ENCODE results near the gene RHOXF2B.
"Not testable (repeated sequence)": the region's sequence is repeated elsewhere in the genome, so short reads cannot be mapped to it uniquely, and the experiment has no call there.

RHOXF2B gene

DNA sequence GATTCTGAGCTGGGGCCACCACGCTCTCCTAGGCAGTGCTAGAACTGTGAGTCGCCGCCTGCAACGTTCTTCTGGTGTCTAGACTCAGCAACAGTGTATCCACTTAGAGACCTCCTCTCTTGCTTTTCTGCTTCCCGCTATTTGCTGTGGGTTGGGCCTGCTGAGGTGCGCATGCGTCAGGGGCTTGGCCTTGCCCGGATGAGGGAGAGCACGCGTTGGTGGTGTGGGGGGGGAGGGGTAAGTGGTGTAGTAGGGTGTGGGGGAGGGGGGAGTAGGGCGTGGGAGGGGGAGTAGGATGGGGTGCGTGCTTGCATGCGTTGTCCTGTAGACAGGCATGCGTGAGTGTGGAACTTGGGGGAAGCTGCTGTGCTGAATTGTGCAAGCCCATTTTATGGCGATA is at the start of gene RHOXF2B:
TSS of gene RHOXF2B (minus strand) at position 101 of the 400 bp plus-strand sequence. CDS start 138 bp downstream, outside the sequence.
- not testable (repeated sequence) for DNase-seq

DNA sequence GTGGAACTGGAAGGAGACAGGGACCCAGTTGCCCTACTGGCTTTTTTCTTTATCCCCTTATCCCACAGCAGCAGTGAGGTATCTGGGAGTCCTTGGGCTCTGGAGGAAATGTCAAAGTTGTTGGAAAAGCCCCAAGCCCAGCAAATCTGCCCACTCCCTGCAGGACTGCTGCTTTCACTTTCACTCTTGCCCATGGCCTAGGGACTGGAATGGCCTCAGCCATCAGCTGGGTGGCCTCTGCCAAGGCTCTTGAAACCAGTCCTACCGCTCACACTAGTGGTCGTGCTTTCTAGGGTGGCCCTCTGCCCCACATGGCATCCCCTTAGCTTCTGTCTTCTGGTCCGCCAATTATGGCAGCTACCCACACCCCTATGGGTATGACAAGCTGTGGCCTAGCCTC is 48.0 kb upstream of the RHOXF2B start:
- no peak for DNase-seq

DNA sequence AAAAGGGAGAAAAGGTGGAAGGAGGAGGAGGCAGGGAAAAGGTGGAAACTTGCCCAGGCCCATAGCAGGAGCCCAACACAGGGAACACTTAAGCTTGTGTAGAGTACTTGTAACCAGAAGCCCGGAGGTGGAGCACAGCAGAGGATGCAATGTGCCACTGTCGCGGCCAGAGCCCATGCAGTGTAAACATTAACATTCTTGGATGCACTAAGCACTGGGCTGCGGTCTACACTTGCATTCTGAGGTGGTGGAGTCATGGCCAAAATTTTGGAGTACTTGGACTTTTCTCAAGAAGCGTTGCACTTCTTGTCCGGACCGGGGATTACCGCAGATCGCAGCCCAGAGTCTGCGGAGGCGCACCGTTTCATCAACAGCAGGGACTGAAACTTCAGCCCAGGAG is 42.7 kb upstream of the RHOXF2B start:
- no peak for DNase-seq

DNA sequence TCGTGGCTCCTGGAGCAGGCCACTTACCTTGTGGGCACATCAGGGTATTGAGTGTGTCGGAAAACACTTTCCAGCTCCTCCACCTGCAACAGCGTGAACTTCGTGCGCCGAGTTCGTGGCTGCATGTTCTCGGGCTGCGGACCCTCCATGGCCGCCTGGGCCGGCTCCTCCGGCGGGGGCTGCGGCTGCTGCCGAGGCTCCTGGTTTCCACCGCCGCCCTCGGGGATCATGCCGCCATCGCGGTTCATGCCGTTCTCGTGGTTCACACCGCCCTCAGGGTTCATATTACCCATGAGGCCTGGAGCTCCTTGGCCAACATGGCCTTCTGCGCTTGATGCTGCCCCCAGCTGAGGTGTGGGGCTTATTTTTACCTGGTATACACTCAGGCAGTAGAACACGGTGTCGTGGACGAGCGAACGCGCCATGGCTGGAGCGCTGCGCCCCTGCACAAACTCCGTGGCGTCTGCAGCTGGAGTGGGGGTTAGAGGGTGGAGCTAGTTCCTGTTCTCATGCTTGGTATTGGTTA is 38.0 kb upstream of the RHOXF2B start, which contains the start of gene RHOXF1:
TSS of gene RHOXF1 (minus strand) at position 476 of the 526 bp plus-strand sequence. CDS start at position 425, 51 bp downstream.
- no peak for DNase-seq

DNA sequence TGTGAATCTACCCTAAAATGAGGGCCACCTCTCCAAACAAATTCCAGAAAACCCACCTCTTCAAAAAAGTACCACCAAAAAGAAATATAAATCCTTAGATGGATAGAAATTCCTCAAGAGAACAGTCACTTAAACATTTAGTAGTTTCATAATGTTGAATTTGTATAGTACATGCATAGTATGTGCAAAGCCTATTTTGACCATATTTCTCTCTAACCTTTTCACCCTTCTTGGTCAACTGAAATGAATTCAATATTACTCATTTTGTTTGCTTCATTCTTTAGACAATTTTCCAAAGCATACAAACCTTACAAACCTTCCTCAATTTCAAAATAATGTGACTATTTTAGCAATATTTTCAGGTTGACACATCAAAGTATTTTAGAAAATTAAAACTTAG is 34.1 kb upstream of the RHOXF2B start:
- no peak for DNase-seq

DNA sequence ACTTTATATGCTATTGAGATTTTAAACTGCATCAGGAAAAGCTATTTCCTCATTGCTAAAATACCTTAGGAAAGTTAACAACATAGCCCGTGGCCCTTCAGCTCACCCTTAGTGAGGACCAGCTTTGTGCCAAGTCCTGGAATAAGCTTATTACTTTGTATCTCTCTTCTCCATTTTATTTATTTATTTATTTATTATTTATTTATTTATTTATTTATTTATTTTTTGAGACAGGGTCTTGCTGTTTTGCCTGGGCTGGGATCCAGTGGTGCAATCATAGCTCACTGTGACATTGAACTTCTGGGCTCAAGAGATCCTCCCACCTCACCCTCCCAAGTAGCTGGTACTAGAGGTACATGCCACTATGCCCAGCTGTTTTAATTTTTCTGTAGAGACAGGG is 31.9 kb upstream of the RHOXF2B start:
- DNase-seq: no peak

DNA sequence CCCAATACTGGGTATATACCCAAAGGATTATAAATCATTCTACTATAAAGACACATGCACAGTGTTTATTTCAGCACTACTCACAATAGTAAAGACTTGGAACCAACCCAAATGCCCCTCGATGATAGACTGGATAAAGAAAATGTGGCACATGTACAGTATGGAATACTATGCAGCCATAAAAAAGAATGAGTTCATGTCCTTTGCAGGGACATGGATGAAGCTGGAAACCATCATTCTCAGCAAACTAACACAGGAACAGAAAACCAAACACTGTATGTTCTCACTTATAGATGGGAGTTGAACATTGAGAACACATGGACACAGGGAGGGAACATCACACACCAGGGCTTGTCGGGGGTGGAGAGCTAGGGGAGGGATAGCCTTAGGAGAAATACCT is 27.2 kb upstream of the RHOXF2B start:
- DNase-seq: not testable (repeated sequence)

DNA sequence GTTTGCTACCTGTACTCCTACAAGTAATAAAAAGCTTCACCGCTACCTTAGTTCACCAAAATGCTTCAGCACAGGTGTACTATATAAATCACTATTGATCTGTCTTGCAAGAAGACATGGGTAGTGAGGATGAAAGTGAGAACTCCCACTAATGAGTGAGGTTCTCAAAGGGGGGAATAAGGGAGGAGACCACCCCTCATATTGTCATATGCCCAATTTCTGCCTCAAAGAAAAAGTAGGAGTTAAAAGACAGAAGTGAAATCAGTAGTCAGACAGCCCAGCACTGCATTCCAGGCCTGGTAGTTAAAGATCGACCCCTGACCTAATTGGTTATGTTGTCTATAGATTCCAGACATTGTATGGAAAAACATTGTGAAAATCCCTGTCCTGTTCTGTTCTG is 23.6 kb upstream of the RHOXF2B start:
- not testable (repeated sequence) for DNase-seq

DNA sequence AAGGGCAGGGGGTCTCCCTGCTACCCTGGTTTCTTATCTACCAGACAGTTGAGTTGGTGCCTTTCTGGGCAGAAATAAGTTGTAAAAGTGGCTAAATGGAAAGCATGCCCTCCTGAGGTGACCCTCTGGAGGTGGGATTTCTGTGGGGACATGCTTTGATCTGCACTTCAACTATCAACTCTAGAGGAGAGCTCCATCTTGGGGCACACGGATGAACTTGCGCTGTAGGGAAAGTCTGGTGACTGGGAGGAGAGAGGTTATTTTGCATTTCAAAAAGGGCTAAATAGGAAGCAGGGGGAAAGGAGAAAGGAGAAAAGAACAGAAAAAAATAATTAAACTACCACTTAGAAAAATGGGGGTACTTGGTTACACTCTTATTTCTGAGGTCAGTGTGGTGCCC is 12.7 kb upstream of the RHOXF2B start:
- no peak for DNase-seq

DNA sequence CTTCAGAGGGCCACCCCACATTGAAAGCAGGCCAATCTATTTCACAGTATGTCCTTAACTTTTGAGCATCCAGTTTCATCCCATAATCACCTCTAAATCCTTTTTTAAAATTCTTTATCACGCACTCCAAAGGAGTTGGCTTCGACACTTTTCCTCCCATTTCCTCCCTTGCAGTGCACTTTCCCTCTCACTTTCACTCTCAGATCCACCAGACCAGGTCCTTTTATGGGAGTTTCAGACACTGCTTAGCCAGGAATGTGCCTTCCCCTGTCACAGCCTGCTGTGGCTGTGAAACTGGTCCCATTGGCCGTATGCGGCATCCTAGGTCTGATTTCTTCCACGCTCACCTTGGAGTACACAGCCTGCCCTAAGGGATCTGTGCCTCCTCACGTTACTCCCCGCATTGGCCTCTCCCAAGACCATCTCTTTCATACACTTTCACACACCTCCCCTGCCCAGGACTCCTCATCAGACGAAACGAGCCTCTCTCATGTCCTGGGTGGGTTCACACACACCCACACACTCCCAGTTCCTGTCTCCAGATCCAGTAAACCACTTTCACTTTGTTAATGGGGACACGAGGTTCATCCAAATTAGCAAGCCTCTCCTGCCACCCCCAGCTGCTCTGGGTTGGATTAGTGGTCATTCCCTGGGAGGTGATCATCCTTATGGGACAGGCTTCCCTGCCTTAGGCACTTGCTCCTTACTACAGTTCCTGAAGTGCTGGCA is 10.0 kb upstream of the RHOXF2B start:
- no peak for DNase-seq

DNA sequence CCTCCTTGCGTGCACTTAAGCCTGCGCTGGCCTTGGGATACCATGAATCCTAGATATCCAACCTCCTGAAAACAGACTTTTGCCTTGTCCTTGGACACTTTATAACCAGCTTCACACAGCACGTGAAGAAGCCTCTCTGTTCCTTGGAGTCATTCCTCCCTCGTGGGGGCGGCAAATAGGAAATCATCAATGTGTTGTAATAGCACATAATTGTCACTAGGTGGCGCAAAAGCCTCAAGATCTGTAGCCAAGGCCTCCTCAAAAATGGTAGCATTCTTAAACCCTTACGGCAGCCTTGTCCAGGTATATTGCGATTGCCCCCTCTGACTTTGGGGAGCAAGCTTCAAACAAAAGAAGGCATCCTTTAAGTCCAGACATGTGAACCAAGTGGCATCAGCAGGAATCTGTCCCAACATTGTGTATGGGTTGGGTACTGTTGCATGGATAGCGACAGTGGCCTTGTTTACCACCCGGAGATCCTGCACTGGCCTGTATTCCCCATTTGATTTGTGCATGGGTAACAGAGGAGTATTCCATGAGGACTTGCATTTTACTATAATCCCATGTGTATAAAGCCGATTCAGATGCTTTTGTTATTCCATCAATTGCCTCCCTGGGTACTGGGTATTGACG is 8.2 kb upstream of the RHOXF2B start:
- DNase-seq: not testable (repeated sequence)

DNA sequence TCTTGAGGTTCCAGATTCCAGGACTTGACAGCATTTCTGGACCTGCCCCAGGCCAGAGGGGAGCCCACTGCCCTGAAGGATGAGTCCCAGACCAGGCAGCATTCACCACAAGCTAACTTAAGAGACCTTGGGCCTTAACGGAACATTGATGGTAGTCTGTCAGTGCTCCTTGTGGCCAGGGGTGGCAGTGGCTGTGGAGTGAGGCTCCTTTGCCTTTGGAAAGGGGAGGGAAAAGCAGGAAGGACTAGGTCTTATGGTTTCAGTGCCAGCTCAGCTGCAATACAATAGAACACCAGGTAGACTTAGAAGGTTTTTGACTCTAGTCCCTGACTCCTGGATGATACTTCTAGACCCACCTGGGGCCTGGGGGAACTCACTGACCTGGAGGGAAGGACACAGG is 11.3 kb downstream of the RHOXF2B start:
- DNase-seq: not testable (repeated sequence)

DNA sequence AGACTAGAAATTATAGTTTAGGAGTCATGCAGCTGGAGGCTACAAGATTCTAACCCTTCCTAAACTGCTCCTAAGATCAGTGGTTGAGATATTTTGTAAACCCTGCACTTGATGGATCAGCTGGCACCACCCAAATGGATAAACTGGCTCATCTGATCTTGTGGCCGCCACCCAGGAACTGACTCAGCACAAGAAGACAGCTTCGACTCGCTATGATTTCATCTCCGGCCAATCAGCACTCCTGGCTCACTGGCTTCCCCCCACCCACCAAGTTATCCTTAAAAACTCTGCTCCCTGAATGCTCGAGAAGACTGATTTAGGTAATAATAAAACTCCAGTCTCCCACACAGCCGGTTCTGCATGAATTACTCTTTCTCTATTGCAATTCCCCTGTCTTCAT is 34.8 kb downstream of the RHOXF2B start:
- DNase-seq: not testable (repeated sequence)

DNA sequence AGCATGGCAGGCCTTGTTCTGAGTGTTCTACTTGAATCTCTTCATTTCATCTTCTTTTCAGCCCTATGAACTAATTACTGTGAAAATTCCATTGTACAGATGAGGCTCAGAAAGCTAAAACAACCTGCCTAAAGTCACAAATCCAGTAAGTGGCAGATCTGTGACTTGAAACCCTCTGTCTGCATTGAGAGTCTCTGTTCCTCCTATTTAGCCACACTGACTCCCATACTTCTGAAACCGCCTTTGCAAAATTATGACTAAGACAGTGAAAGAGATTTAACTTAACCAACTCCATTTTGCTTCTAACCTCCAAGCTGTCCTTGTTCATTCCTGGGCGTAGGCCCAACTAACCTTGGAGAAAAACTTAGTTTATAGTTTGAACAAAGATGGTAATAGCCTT is 35.2 kb downstream of the RHOXF2B start:
- not testable (repeated sequence) for DNase-seq

DNA sequence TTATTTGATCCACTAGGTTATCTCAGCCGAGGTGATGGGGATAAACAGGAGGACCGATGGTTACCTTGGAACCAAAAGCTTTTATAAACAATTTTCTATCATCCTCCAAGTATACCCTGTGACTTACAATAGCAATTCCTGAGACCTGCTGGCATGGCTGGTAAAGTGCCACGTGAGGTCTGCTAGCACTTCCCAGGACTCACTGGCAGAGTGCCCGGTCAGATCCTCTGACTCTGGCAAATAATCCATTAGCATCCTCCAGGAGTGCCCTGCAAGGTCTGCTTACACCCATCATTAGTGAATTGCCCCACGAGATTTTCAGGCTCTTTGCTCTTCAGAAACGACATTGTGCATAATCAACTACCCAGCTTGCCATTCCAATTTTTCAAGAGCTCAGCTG is 37.3 kb downstream of the RHOXF2B start:
- not testable (repeated sequence) for DNase-seq

DNA sequence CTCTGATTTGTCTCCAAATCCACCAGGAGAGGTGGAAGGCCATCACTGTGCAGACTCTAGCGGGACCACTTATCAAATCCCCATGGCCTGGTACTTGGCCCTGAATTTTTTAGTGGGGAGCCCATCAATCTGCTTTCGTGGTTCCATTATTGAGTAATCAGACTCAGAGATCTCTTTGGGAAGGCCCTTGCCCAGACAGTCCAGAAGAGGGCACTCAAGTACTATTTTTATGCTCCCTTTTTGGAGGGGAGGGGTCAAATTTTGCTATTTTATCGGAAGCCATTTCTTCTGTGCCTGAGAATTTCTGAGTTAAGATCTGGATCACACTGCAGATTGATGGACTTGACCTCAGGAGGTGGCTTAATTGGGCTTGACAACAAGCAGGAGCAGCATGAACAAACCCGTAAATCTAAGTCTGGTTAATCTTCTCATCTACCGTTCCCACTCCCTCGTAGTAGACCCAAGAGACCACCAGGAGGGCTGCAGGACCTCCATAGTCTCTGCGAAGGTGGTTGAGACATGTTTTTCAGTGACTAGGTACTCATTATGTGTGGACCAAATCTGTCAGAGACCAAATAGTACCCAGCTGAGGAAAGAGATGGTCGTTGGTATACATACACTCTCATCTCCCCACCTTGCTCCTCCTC is 38.3 kb downstream of the RHOXF2B start:
- not testable (repeated sequence) for DNase-seq

DNA sequence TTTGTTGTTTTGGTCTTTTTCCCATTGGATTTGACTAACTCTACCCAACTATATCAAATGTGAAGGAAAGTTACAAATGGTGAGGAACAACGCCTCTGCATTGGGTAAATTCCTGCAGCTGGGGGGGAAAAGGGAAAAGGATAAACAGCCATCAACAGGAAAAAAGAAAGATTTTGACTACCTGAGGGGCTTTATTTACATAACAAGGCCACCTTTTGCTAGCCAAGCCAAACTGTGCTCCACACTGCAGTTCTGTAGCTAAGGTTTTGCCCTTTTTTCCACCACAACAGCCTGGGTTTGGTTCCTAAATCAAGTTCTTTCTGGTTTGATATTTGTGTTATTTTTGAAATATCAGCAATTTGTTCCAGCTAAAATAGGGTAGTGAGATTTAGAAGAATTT is 40.8 kb downstream of the RHOXF2B start:
- DNase-seq: no peak

DNA sequence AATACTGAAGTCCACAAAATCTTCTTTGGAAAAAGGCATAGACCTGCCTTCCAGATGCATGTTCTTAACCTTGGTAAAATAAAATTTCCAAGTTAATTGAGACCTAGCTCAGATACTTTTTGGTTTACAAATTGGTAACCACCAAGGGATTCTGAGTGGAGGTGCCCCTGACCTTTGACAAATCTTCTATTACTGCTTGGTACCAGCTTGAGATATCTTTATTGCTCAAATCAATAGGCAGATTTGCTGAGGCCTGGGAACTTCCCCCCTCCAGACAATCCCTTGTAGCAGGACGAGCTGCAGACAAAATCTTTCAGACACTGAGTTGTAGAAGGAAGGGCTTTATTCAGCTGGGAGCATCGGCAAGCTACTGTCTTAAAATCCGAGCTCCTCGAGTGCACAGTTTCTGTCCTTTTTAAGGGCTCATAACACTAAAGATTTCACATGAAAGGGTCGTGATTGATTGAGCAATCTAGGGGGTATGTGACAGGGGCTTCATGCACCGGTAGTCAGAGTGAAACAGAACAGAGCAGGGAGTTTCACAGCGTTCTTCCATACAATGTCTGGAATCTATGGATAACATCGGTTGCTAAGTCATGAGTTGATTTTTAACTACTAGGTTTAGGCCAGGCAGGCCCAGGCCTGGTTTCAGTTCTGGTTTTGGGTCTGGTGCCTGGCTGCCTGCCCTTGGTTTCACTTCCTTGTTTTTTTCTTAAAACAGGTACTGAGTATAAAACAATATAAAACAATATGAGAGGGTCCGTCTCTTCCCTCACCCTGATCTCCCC is 41.8 kb downstream of the RHOXF2B start:
- DNase-seq: not testable (repeated sequence)

DNA sequence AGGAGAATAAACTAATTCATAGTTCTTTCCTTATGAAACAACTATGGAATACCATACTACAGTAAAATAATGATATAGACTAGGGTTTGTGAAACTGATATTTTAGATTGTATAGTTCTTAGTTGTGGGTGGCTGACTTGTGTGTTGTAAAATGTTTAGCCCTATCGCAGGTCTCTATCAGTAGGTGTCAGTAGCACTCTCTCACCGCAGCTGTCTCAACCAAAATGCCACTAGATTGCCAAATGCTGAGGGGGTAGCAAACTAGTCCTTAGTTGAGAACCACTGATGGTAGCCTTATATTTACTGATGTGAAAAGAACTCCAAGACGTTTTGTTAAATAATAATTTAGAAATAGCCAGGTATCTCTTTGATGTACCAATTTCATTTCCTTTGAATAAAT is 48.1 kb downstream of the RHOXF2B start:
- DNase-seq: no peak

DNA sequence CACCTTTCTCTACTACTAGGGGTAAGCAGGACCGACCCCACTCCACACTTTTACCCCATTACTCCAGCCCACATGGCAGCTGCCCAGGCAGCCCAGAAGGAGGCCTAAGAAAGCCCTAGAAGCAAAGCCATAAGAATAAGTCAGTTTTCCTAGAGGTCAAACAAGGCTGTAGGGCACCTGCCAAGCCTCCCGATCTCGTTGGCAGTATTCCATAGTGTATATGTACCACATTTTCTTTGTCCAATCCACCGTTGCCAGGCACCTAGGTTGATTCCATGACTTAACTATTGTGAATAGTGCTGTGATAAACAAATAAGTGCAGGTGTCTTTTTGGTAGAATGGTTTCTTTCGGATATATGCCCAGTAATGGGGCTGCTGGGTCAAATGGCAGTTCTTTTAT is 54.2 kb downstream of the RHOXF2B start:
- no peak for DNase-seq

DNA sequence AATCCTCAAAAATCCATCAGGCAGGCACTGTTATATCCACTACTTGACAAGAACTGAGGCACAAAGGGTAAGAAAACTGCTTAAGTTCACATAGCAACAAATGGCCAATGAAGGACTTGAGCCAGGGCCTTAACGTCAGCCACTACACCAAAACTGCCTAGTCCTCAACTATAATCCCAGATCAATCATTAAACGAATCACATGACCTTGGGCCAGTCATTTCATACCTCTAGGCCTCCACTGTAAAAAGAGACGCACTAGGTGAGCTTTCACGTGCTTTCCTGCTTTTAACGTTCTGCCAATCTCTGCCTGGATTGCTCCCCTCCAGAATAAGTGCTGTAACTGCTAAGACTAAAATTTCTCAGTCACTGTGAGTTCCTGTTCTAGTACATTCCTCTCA is 54.7 kb downstream of the RHOXF2B start:
- DNase-seq: no peak
